M059J (cell line): ENCODE data around the gene SLC43A3. TPM values are rescaled to one million over a fixed set of nuclear protein-coding genes. Genes with fewer than 3 reads are reported as not detected.
"Not testable (repeated sequence)": the region's sequence is repeated elsewhere in the genome, so short reads cannot be mapped to it uniquely, and the experiment has no call there.

Experiments
- DNase-seq: peaks from one replicate; pipeline ENCODE4 v3.0.0-alpha.2; 2012; ENCODE audit warnings: low read depth
- total RNA-seq: library from RNA; depleted of rRNA; stranded (reverse); fragments of >200 nt; shearing (Covaris generic); gene quantifications from 2 replicates; pipeline ENCODE4 v1.2.3, GENCODE V29; 2014

The SLC43A3 gene
- total RNA-seq, 1 experiment from 2014 or later: 95.1 TPM

DNA sequence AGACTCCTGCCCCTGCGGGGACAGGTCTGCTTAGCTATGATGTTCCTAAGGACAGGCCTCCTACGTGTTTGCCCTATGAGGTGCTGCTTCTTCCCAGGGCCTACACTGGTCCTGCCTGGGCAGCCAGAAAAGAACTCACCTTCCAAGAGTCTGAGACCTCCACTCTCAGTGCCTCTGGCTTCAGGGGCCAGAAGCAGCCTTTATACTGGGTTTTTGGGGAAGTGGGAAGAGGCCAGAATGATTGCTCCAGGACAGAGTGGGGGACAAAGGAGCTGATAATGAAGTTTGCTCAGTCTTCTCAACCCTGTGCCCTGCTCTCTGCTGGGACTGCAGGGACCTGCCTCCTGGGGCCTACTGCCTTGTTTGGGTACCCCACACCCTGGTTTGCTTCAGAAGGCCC lies 45.9 kb downstream of the SLC43A3 start, which contains the start of gene PRG3:
Gene PRG3, minus strand, starts transcription at position 176 of the 400 bp plus-strand sequence. CDS start 442 bp downstream, outside the sequence.
- no peak for DNase-seq

DNA sequence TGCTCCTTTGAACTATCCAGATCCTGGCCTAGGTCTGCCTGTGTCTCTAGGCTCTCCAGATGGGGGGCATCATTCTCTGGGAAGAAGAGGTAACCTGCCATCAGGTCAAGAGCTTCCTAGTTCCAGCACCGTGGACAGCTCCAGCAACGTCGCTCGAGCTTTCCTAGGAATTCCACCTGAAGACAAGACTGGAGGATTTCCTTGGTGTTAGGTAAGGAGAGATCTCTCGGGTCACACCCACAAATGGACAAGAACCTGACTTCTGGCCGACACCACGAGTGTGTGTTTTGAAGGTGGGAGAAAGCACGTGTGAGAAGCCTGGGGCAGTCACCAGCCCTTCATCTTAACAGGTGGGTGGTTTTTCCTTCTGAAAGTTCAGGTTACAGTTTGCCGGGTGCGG lies 47.2 kb downstream of the SLC43A3 start:
- peak; percentile 32 for DNase-seq

DNA sequence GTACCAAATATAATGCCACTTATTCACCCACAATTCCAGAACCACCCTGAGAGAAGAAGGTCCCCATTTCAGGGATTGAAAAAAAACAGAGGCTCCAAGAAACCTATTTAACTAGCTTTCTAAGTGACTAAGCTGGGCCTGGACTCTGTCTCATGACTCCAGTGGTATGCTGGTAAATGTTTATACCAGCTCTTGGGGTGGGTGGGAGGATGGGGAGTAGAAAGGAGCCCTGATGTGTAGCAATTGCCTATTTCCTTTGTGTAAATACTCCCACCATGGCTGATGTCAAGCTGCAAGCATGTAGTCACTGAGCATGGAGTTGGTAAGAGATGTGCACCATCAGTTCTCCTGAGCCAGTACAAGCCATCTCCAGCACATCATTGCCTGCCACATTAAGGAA lies 48.7 kb downstream of the SLC43A3 start:
- DNase-seq: no peak

DNA sequence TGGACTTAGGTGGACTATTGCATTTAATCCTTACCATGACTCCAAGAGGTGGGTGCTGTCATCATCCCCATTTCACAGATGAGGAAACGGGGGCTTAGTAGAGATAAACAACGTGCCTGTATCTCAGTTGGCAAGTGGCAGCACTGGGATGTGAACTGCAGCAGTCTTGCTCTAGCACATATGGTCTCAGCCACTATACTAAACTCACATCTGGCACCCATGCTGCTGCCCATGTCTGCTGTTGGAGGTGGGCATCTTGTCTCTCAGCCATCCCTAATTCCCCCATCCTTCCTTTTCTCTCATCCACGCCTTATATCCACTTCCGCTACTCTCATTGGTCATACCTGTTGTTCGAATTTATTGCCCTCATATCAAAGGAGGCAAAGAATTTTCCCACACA lies 49.8 kb downstream of the SLC43A3 start:
- DNase-seq: no peak

DNA sequence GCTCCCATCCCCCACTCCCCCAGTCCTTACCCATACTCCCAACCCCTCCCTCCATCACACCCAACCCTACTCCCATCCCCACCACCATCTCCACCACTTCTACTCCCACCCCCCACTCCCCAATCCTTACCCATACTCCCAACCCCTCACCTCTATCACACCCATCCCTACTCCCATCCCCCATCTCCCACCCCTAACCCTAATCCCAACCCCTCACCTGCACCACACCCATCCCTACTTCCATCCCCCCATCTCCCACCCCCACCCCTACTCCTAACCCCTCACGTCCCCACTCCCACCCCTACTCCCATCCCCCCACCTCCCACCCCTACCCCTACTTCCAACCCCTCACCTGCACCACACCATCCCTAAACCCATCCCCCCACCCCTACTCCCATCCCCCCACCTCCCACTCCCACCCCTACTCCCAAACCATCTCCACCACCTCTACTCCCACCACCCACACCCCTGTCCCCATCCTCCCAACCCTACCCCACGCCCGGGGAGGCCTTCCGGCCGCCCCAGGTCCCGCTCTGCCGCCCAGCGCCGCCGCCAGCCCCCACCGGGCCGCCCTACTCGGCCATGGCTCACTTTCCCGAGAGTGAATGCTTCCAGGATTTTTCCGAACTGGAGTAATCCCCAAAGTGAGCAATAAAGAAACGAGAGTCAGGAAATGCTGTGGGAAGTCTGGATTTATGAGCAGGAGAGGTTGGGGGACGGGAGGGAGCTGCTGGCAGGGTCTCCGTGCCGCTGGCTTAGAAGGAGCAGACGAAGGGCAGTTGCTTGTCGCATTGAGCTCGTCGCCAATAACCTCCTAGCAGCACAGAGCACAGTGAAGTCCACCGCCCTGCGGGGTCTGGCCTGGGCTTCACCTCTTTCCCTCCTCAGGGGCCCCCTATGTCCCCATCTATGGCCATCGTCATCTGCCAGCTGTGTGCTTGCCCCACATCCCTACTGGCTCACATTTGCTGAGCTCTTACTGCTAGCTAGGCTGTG lies 50.5 kb downstream of the SLC43A3 start:
- no peak for DNase-seq

DNA sequence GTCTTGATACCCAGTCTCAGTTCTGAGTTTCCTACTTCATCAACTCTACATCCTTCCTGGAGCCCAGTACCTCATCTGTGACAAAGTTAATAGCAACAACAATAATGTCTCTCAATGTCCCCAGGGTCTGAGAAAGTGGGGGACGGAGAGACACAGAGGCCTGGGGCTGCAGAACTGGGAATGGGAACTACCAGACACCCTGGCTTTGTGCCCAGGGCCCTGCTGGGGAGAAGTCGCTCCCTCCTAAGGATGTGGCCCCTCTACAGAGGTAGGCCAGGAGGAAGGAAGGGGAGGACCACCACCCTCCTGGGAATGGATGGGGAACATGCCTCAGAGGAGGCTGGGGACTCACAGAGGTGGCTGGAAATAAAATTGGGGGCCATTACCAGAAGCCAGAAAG lies 51.4 kb downstream of the SLC43A3 start:
- no peak for DNase-seq

DNA sequence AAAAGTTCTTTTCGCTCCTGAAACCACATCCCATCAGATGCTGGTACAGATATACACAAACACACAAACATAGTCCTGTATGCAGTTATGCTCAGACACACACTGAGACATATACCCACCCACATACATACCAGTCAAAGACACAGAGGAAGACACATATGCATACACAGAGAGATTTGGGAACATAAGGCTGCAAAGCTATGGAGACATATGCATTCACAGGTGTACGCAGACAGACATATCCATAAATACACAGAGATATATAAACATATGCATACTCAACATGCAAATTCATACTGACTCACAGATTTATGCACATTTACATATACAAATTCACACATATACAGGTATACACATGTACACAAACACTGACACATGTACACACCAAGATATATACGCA lies 52.0 kb downstream of the SLC43A3 start:
- no peak for DNase-seq

DNA sequence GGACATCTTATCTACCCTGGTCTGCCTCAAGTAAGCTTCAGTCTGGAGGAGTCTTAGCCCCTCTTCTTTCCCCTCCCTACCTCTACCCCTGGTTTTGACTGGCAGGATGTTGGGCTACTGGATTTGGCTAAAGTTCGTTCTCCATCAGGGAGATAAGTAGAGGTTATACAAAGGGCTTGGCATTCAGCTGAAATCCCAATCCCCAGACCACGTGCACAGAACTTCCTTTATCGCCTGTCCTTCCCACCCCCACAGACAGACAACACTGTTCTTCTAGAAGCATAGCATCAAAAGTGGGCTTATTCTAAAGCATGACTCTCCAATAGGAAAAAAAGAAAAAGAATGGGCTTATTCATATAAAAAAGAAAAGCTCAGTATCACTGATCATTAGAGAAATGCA lies 53.8 kb downstream of the SLC43A3 start:
- DNase-seq: no peak

DNA sequence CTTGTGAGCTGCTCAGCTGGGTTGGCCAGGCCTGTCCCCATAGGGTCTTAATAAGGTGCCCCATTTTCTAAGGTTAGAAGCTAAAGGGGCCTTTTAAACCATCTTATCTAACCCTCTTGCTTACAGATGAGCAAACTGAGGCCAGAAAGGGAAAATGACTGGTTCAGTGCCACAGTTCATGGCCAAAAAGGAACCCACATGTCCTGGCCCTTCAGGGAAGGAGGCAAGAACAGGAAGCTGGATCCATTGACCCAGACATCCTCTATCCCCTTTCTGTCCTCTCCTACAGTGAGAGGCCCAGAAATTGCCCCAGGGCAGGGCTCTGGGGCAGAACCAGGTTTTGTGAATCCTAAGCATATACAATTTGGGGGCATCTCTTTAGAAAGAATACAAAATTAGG lies 56.0 kb downstream of the SLC43A3 start:
- DNase-seq: peak; percentile 24

DNA sequence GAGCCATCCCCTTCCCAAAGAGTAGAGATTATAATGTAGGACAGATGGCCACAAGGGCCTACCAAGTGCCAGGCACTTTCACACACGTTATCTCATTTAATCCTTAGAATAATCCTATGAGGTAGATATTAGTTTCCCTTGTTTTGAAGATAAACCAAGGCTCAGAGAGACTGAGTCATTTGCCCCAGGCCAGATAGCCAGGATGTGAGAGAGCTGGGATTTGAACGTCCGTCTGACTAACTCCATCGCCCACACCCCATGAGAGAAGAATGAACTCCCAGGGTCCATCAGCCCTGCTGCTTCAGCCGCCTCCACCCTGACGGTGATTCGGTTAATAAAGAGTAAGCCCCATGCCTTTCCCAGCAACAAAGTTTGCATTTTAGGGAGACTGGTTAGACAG lies 56.7 kb downstream of the SLC43A3 start:
- DNase-seq: peak; percentile 94

DNA sequence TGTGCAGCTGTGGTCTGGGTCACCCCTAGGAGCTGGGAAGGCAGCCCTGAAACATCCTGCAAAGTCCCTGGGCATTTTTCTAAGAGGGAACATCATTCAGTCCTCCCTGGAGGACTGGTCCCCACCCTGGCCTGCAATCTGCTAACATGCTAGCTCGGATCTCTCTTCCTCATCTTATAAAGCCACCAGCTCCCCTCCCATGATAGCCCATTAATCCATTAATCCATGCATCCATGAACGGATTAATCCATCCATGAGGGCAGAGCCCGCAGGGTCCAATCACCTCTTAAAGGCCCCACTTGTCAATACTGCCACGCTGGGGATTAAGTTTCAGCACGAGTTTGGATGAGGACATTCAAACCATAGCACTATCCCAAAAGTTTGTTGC lies 58.1 kb downstream of the SLC43A3 start:
- DNase-seq: no peak

DNA sequence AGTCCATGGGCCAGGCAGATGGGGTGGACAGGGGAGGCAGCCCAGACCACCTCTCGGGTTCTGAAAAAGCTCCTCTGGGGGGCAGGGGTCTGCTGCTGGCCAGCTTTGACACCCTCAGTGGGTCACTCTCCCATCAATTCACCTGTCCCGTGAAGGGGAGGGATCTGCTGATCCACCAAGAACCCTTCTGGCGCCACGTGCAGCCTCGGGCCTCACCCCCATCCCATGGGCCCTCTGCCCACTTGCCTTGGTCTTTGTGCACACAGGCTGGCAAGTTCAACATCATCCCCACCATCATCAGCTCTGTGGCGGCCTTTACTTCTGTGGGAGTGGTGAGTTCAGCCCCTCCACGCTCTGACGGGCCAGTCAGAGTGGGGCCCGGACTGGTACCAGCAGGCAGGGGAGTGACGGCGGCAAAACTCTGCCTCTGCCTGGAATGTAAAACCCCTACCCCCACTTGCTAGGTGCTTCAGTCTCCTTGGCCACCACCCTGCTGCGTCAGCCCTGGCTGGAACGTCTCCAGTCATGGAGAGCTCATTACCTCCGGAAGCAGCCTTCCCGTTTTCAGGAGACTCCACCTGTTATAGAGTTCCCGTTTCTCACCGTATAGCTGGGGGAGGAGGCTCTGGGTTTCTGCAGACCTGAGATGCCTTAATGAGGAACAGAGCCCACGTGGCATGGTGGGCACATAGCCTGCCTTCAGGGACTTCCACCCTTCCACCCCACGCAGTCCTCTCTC lies 58.6 kb downstream of the SLC43A3 start:
- DNase-seq: peak; percentile 69

DNA sequence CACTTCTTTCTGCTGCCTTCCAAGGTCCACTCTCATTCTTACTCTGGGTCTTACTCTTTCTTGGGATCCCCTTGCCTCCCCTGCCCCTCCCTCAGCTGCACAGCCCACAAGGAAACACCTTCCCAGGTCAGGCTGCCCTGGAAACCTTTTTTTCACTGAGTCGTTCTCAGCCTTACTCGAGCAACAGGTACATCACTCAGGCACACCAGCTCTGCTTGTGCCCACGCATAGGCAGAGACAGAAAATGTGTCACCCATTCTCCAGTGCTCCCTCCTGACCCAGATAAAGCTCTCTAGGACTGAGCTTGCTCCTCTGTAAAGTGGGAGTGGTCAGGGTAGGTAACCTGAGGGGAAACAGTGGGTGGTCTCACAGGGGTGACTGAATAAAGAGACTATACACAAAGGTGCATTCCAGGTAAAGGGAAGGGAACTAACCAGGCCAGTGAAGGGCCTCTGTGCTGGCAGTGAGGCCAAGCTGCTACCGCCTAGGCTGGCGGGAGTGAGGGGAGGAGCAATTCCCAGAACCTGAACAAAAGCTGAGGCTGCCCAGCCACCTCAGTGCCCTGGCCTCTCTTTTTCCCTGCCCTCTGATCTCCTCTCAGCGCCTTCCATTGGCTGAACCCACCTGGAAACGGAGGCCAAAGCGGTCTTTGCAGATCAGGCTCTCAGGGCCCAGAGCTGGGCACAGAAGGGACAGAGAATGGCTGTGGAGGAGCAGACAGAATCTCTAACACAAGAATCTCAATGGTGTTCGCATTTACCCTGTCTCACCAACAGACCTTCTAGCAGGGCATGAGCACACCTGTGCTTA lies 61.9 kb downstream of the SLC43A3 start:
- no peak for DNase-seq

DNA sequence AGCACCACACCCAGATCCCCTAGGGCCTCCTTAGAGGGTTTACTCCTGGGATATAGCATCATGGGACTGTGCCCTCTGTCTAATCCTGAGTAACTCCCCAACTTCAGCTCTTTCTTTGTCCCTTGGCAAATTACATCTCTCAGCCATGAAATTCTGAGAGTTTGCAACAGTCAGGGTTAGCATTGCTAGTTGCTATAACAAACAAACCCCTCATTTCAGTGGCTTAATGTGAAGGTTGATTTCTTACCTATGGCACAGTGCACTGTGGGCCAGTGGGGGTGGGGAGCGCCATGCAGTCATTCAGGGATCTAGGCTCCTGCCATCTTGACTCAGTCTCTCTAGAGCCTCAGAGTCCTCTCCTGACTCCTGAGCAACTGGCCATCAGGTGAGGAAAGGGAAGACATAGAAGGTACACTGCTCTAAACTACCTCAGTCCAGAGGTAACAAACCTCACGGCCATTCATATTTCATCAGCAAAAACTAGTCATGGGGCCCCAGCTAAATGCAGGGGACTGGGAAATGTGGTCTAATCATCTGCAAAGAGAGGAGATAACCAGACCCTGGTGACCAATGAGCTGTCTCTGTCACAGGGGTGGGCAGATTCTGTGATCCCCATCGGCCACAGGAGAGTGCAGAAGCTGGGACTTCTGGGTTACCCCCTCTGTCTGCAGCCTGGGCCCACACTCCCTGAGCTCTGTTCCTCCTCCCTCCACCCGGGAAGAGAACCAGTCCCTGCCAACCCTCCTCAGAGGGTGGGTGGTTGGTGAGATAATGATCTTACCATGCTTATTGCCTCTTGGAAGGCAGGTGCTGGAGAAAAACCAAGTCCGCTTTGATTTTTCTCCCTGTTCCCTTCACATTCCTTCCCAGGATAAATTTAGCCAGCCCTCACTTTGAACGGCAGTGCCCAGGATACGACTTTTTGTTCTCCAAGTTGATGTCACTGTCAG lies 63.5 kb downstream of the SLC43A3 start:
- DNase-seq: no peak

DNA sequence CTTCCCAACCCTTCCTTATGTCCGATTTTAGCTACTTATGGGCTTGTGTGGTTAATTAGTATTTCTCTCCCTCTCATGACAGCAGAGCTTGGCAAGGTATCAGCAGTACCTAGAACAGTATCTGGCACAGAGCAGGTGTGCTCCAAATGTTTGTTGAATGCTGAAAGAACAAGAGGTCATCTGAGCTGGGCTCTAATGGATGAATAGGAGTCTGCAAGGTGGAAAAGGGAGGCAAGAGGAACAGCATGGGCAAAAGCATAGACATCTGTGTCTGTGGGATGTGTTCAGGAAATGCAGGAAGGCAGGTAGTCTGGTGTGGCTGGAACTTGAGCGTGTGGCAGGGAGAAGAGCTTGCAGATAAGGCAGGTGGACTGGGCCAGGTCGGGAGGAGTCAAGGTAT lies 65.0 kb downstream of the SLC43A3 start:
- no peak for DNase-seq

DNA sequence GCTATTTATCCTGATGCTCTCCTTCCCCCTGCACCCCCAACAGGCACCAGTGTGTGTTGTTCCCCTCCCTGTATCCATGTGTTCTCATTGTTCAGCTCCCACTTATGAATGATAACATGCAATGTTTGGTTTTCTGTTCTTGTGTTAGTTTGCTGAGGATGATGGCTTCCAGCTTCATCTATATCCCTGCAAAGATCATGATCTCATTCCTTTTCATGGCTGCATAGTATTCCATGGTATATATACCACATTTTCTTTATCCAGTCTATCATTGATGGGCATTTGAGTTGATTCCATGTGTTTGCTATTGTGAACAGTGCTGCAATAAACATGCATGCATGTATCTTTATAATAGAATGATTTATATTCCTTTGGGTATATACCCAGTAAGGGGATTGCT lies 65.5 kb downstream of the SLC43A3 start:
- DNase-seq: not testable (repeated sequence)

DNA sequence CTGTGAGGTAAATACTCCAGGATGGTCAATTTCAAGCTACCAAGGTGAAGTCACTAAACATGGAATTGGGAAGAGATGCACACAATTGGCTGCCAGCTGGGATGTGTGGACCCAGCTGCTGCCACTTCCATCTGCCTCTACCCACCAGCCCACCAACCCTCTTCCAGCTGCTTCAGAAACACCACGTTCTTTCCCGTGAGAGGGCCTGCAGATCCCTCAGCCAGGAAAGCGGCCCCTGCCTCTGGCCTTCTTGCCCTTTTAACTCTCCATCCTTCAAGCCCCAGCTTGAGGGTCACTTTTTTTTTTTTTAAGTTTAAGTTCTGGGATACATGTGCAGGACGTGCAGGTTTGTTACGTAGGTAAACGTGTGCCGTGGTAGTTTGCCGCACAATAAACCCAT lies 65.9 kb downstream of the SLC43A3 start:
- DNase-seq: no peak

DNA sequence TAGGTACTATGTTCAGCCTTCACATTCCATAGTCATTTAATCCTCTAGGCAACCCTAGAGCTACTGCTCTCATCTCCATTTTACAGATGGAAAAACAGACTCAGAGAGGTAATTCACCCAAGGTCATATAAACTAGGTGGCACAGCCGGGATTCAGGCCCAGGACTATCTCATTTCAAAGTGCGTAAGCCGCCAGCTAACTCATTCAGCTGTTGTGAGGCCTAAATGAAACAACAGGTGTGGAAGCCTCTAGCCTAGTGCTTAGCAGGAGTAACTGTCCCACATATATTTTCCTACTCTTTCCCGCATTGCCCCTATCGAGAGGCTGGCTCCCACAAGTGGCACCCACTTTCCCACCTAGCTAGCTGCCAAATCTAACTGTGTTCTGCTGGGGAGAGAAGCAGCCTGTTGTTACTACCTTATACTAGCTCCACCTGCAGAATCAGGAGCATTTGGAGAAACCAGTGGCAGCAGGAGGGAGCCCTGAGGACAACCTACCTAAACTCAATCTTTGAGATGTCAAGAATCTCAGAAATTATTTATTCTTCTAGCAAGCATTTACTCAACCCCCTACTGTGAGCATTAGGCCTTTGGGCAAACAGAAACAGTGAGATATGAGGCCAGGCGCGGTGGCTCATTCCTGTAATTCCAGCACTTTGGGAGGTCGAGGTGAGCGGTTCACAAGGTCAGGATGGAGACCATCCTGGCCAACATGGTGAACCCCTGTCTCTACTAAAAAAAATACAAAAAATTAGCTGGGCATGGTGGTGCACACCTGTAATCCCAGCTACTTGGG lies 66.8 kb downstream of the SLC43A3 start:
- peak; percentile 16 for DNase-seq

DNA sequence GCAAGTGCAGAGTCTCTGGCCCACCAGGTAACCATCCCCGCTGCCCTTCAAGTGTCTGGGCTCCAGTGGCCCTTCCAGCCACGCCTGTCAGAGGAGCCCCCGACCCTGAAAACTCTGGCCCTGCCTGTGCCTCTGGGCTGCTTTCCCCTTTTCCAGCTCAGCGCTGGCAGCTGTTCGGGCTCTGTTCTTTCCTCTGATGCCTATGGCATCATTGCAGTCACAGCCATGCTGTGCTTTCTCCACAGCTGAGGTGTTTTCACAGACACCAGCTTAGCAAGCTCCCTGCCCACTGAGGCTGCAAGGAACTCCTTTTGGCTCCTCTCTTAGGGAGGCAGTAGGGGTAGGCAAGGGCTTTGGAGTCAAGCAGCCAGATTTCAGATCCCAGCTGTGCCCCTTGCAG lies 67.5 kb downstream of the SLC43A3 start:
- no peak for DNase-seq

DNA sequence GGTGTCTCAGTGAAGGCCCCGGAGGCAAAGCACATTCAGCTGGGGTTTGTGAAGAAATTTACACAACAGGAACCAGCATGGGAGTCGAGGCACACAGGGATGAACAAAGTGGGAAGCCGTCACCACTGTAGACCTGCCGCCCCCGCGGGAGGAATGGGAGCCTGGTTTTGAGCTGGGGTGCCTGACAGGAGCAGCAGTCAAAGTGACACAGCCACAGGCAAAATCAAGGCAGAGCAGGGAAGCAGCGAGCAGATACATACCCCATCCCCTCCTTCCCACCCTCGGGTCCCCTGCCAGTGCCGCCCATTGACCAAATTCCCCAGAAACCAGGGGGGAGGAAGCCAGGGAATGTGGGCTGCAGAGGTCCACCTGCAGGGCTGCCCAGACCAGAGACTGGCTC lies 67.9 kb downstream of the SLC43A3 start:
- DNase-seq: no peak
